HCT116 (cell line): ENCODE results near the gene EPS8. TPM values are rescaled to one million over a fixed set of nuclear protein-coding genes. Genes with fewer than 3 reads are reported as not detected.

Source experiments
- ATAC-seq: fragments of 200-7000 bp; cut with Tn5 transposase; 2 replicates; pipeline ENCODE4 v1.9.1; 2020; ENCODE audit warnings: mild to moderate bottlenecking, moderate library complexity
- BruUV-seq: library from RNA; stranded (reverse); fragments of 400-500 nt; replicated peaks from 2 replicates; lab custom pipeline; 2021; lab: Mats Ljungman, UMichigan
- CTCF ChIA-PET: fragments of 300-600 bp; sonication (Branson Sonifier 250); formaldehyde crosslinking; loops from one replicate; lab custom pipeline; 2021; ENCODE audit warnings: antibody characterized with exemption; lab: Charles Lee
- POLR2A ChIA-PET: fragments of 300-600, 350-600 bp; sonication (Branson Sonifier 250); formaldehyde crosslinking; loops from one replicate; lab custom pipeline; 2021; ENCODE audit warnings: antibody characterized with exemption; lab: Charles Lee
- RAD21 ChIA-PET, 2 experiments: fragments of 300-600 bp; sonication (Branson Sonifier 250); formaldehyde crosslinking; loops; one replicate each; lab custom pipeline; 2023; ENCODE audit warnings: low total read pairs in 2 of 2; ENCODE audit not compliant: uncharacterized antibody in 2 of 2, unreplicated experiment in 2 of 2, low non-redundant PET in 1 of 2; lab: Charles Lee
- DNase-seq: peaks from one replicate; pipeline ENCODE4 v3.0.0-alpha.2; 2010; ENCODE audit warnings: low read depth, low spot score
- H2AFZ ChIP-seq: fragments of 200-600 bp; shearing (Covaris generic), sonication (generic); 2 replicates; pipeline ENCODE4 v1.6.1; 2017; ENCODE audit warnings: low read depth, mixed run types, mixed read lengths, antibody characterized with exemption, low read length; ENCODE audit not compliant: poor library complexity, severe bottlenecking
- H3K27ac ChIP-seq: 2 replicates; pipeline ENCODE4 v1.5.1; 2012; ENCODE audit warnings: low read depth, low read length
- H3K27me3 ChIP-seq: fragments of 200-600 bp; sonication (generic); 2 replicates; pipeline ENCODE4 v1.6.1; 2016; ENCODE audit warnings: mixed run types, low read length, mixed read lengths; ENCODE audit not compliant: insufficient read depth
- H3K36me3 ChIP-seq, 2 experiments: fragments of 200-500 bp in 1 of 2; fragments of 200-600 bp in 1 of 2; sonication (Bioruptor generic) in 1 of 2; sonication (generic) in 1 of 2; 2 replicates each; pipeline versions ENCODE4 v1.5.1 to v1.6.1; 2014 to 2016; ENCODE audit warnings: low read length in 2 of 2, inconsistent platforms in 1 of 2, mixed read lengths in 1 of 2, mixed run types in 1 of 2; ENCODE audit not compliant: insufficient read depth in 2 of 2, control insufficient read depth in 1 of 2
- H3K4me1 ChIP-seq, 2 experiments: fragments of 200-600 bp in 1 of 2; sonication (generic) in 1 of 2; 2 replicates each; pipeline versions ENCODE4 v1.5.1 to v1.6.1; 2012 to 2017; ENCODE audit warnings: low read length in 2 of 2, inconsistent platforms in 1 of 2, mild to moderate bottlenecking in 1 of 2, mixed read lengths in 1 of 2, mixed run types in 1 of 2, moderate library complexity in 1 of 2; ENCODE audit not compliant: insufficient read depth in 2 of 2, control insufficient read depth in 1 of 2
- H3K4me2 ChIP-seq: fragments of 200-600 bp; sonication (generic); 2 replicates; pipeline ENCODE4 v1.6.1; 2017; ENCODE audit warnings: mixed run types, low read length, mixed read lengths
- H3K4me3 ChIP-seq, 2 experiments: fragments of 200-600 bp in 1 of 2; sonication (generic) in 1 of 2; replicated peaks in 1 of 2; 2 replicates each; pipeline ENCODE4 v1.5.1; 2011 to 2016; ENCODE audit warnings: low read length in 2 of 2, control low read depth in 1 of 2, low read depth in 1 of 2, mild to moderate bottlenecking in 1 of 2, mixed read lengths in 1 of 2, mixed run types in 1 of 2
- H3K79me2 ChIP-seq: fragments of 200-600 bp; sonication (generic); 2 replicates; pipeline ENCODE4 v1.6.1; 2017; ENCODE audit warnings: mild to moderate bottlenecking, mixed run types, low read length, moderate library complexity, mixed read lengths; ENCODE audit not compliant: insufficient read depth
- H3K9ac ChIP-seq: fragments of 200-600 bp; sonication (generic); 2 replicates; pipeline ENCODE4 v1.6.1; 2016; ENCODE audit warnings: low read length, mixed read lengths
- H3K9me2 ChIP-seq: fragments of 200-600 bp; sonication (generic), shearing (Covaris generic); 2 replicates; pipeline ENCODE4 v1.6.1; 2017; ENCODE audit warnings: mixed run types, mild to moderate bottlenecking, moderate library complexity; ENCODE audit not compliant: insufficient read depth
- H3K9me3 ChIP-seq, 2 experiments: fragments of 200-500 bp in 1 of 2; fragments of 200-600 bp in 1 of 2; sonication (Bioruptor generic) in 1 of 2; sonication (generic) in 1 of 2; 2 replicates each; pipeline ENCODE4 v1.6.1; 2014 to 2017; ENCODE audit warnings: low read length in 2 of 2, mixed read lengths in 2 of 2, inconsistent platforms in 1 of 2, low read depth in 1 of 2, mild to moderate bottlenecking in 1 of 2, mixed run types in 1 of 2, moderate library complexity in 1 of 2; ENCODE audit not compliant: control insufficient read depth in 1 of 2, insufficient read depth in 1 of 2
- H4K20me1 ChIP-seq: fragments of 200-600 bp; sonication (generic), shearing (Covaris generic); 2 replicates; pipeline ENCODE4 v1.6.1; 2017; ENCODE audit warnings: mixed run types, mild to moderate bottlenecking, moderate library complexity; ENCODE audit not compliant: insufficient read depth
- CBX3 ChIP-seq: IDR thresholded peaks from 2 replicates; pipeline ENCODE4 v1.6.1; 2012; ENCODE audit warnings: low read depth
- CEBPB ChIP-seq: IDR thresholded peaks from 2 replicates; pipeline ENCODE4 v1.6.1; 2012; ENCODE audit warnings: low read depth
- EGR1 ChIP-seq: IDR thresholded peaks from 2 replicates; pipeline ENCODE4 v1.6.1; 2012; ENCODE audit warnings: low read depth
- EZH2 ChIP-seq: fragments of 200-600 bp; sonication (generic); IDR thresholded peaks from 2 replicates; pipeline ENCODE4 v1.6.1; 2017; ENCODE audit warnings: antibody characterized with exemption, mixed run types
- EZH2phosphoT487 ChIP-seq: fragments of 200-600 bp; IDR thresholded peaks from 2 replicates; pipeline ENCODE4 v1.6.1; 2018; ENCODE audit warnings: antibody characterized with exemption, borderline replicate concordance
- JUND ChIP-seq: IDR thresholded peaks from 2 replicates; pipeline ENCODE4 v1.6.1; 2012
- POLR2A ChIP-seq: IDR thresholded peaks from 2 replicates; pipeline ENCODE4 v1.7.0; 2011; ENCODE audit warnings: borderline replicate concordance; ENCODE audit not compliant: insufficient read depth, insufficient read length; ENCODE audit errors: extremely low read depth
- SIN3A ChIP-seq: IDR thresholded peaks from 2 replicates; pipeline ENCODE4 v1.6.1; 2012; ENCODE audit warnings: low read depth
- SRF ChIP-seq: IDR thresholded peaks from 2 replicates; pipeline ENCODE4 v1.6.1; 2012; ENCODE audit warnings: low read depth
- TCF7L2 ChIP-seq: IDR thresholded peaks from 2 replicates; pipeline ENCODE4 v1.7.0; 2011; ENCODE audit warnings: borderline replicate concordance, inconsistent platforms; ENCODE audit not compliant: insufficient read depth, insufficient read length; ENCODE audit errors: extremely low read depth
- YY1 ChIP-seq: IDR thresholded peaks from 2 replicates; pipeline ENCODE4 v1.6.1; 2011; ENCODE audit warnings: low read length, low read depth, moderate library complexity, mild to moderate bottlenecking; ENCODE audit not compliant: insufficient replicate concordance; ENCODE audit errors: extremely low read depth
- ZFX ChIP-seq: fragments of 450-650 bp; IDR thresholded peaks from 2 replicates; pipeline ENCODE4 v1.6.1; 2017
- ZNF274 ChIP-seq: fragments of 200-500 bp; sonication (Bioruptor generic); IDR thresholded peaks from 2 replicates; pipeline ENCODE4 v1.6.1; 2014; ENCODE audit warnings: mild to moderate bottlenecking, low read depth, low read length, inconsistent platforms
- intact Hi-C: fragments of 100-400 bp; cut with micrococcal nuclease; formaldehyde crosslinking; loops from 2 replicates; pipeline ENCODE4 v1.10.0; 2022
- total RNA-seq: library from RNA; stranded (reverse); gene quantifications from one replicate; pipeline ENCODE4 v1.2.1, GENCODE V29; 2021; ENCODE audit not compliant: unreplicated experiment
- TF ChIP-seq, protein P1 (sequence below): IDR thresholded peaks from 2 replicates; pipeline ENCODE4 v1.6.1; 2012
- TF ChIP-seq, protein P2 (sequence below): IDR thresholded peaks from 2 replicates; pipeline ENCODE4 v1.6.1; 2012; ENCODE audit warnings: low read depth
- TF ChIP-seq, protein P3 (sequence below), 3 experiments: fragments of 200-600 bp in 1 of 3; sonication (generic) in 1 of 3; IDR thresholded peaks in 2 of 3; conservative IDR thresholded peaks in 1 of 3; 2 replicates each; pipeline ENCODE4 v1.5.1; 2012 to 2017; ENCODE audit warnings: low read depth in 2 of 3, low read length in 2 of 3, antibody characterized with exemption in 1 of 3, borderline replicate concordance in 1 of 3, control low read depth in 1 of 3, mild to moderate bottlenecking in 1 of 3, mixed read lengths in 1 of 3, mixed run types in 1 of 3, moderate library complexity in 1 of 3; ENCODE audit not compliant: insufficient read depth in 1 of 3

The EPS8 gene
- total RNA-seq, 1 experiment from 2014 or later, result 49.9 TPM

DNA sequence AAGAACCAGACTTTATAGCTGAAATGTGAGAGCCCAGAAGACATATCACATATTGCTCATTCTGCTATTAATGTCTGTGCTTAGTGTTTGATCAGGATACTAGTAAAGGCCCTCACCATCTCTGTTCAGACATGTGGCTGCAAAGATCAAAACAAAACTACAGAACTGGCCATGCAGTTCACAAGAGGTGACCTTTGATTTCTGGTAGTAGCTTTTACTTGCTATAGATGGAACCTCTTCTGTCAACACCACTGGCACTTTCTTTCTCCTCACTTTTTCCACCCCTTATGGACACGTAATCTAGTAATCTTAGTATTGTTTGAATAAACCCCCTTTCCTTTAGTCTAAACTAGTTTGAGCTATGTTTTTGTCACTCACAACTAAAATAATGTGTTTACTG, 214.8 kb downstream of the EPS8 start:
- POLR2A ChIA-PET, result no interaction called here
- no peaks in the 10 kb centered on the region for H3K9me3 ChIP-seq
- H3K9ac ChIP-seq, result no peak overlapping the region
- H4K20me1 ChIP-seq, result no peaks in the 10 kb centered on the region
- TF ChIP-seq EGR1 (no peak), SRF (no peak), JUND (no peak), ZNF274 (no peak), EZH2 (no peak), EZH2phosphoT487 (no peak), YY1 (no peak), SIN3A (no peak), TCF7L2 (no peak), POLR2A (no peak), ZFX (no peak), CBX3 (no peak), CEBPB (no peak)
- TF ChIP-seq, protein P1, sequence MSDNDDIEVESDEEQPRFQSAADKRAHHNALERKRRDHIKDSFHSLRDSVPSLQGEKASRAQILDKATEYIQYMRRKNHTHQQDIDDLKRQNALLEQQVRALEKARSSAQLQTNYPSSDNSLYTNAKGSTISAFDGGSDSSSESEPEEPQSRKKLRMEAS, result no peak
- TF ChIP-seq, protein P2, sequence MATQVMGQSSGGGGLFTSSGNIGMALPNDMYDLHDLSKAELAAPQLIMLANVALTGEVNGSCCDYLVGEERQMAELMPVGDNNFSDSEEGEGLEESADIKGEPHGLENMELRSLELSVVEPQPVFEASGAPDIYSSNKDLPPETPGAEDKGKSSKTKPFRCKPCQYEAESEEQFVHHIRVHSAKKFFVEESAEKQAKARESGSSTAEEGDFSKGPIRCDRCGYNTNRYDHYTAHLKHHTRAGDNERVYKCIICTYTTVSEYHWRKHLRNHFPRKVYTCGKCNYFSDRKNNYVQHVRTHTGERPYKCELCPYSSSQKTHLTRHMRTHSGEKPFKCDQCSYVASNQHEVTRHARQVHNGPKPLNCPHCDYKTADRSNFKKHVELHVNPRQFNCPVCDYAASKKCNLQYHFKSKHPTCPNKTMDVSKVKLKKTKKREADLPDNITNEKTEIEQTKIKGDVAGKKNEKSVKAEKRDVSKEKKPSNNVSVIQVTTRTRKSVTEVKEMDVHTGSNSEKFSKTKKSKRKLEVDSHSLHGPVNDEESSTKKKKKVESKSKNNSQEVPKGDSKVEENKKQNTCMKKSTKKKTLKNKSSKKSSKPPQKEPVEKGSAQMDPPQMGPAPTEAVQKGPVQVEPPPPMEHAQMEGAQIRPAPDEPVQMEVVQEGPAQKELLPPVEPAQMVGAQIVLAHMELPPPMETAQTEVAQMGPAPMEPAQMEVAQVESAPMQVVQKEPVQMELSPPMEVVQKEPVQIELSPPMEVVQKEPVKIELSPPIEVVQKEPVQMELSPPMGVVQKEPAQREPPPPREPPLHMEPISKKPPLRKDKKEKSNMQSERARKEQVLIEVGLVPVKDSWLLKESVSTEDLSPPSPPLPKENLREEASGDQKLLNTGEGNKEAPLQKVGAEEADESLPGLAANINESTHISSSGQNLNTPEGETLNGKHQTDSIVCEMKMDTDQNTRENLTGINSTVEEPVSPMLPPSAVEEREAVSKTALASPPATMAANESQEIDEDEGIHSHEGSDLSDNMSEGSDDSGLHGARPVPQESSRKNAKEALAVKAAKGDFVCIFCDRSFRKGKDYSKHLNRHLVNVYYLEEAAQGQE, result no peak
- TF ChIP-seq, protein P3, sequence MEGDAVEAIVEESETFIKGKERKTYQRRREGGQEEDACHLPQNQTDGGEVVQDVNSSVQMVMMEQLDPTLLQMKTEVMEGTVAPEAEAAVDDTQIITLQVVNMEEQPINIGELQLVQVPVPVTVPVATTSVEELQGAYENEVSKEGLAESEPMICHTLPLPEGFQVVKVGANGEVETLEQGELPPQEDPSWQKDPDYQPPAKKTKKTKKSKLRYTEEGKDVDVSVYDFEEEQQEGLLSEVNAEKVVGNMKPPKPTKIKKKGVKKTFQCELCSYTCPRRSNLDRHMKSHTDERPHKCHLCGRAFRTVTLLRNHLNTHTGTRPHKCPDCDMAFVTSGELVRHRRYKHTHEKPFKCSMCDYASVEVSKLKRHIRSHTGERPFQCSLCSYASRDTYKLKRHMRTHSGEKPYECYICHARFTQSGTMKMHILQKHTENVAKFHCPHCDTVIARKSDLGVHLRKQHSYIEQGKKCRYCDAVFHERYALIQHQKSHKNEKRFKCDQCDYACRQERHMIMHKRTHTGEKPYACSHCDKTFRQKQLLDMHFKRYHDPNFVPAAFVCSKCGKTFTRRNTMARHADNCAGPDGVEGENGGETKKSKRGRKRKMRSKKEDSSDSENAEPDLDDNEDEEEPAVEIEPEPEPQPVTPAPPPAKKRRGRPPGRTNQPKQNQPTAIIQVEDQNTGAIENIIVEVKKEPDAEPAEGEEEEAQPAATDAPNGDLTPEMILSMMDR (IDR thresholded peaks at IDR 0.05 in 2 of 3, conservative IDR thresholded peaks at IDR 0.05 in 1 of 3; ENCODE audit: borderline replicate concordance in 1 of 3, insufficient read depth in 1 of 3, low read depth in 2 of 3, low read length in 2 of 3), result no peak
- CTCF ChIA-PET, result interaction anchor here (1.5 kb wide), 1 partner anchor 10 kb away, joined by 12 read pairs; no protein-coding TSS in a partner anchor
- intact Hi-C loops, result no loop called here
- no peak overlapping the region for H2AFZ ChIP-seq
- H3K27me3 ChIP-seq, result no peaks in the 10 kb centered on the region
- DNase-seq (no peak), ATAC-seq (no peak)
- no peaks in the 10 kb centered on the region for H3K4me1 ChIP-seq
- BruUV-seq, result no TSS peak
- H3K27ac ChIP-seq, result no peak overlapping the region
- no peak overlapping the region for H3K4me2 ChIP-seq
- no peaks in the 10 kb centered on the region for H3K9me2 ChIP-seq
- H3K36me3 ChIP-seq, result no peaks in the 10 kb centered on the region
- no peak overlapping the region for H3K4me3 ChIP-seq
- no peaks in the 10 kb centered on the region for H3K79me2 ChIP-seq
- RAD21 ChIA-PET, result no interaction called here
